Measurements from ENCODE around the gene SLC9A3.

Gene SLC9A3

DNA sequence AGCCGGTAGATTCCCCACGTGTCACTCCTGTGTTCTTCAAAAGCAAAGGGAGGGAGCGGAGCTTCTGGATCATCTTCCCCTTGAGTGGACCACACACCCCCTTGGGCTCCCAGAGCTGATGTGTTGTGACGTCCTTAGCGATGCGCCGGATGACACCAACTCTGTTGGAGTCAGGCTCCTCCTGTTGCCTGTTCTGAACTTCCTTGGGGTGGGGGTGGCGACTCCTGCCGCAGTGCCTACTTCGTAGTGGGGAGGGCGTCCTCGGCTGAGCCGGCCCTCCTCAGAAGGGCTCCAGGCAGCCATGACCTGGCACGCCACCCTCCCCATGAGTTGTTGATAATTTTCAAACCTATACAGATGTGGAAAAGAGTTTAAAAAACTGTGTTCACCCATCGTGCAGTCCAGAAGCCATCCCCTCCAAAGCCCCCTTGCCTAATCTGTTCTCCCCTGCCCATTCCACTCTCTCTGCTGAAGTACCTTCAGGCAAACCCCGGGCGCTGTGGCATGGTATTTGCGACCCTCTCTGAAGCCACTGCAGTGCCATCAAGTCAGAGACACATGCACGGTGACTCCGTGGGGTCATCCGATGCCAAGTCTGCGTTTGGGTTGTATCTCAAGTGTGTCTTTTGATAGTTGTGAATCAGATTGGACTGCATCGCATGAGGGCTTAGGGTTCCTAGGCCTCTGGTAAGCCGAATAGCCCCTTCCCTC lies 64.5 kb downstream of the SLC9A3 start:
- Histone ChIP-seq H3K9me3 (ENCODE audit: insufficient read depth, low read length, severe bottlenecking) (no peaks in the 10 kb centered on the region), H3K4me3 (ENCODE audit: low read depth in 1 of 2, low read length in 2 of 2) (no peak overlapping the region), H3K4me2 (ENCODE audit: insufficient read depth, low read length) (no peak overlapping the region), H3K27ac (ENCODE audit: low read length) (no peak overlapping the region), H3K79me2 (ENCODE audit: insufficient read depth, low read length) (peaks cover 31% of the 10 kb centered on the region), H4K20me1 (ENCODE audit: insufficient read depth, low read length) (peaks cover 20% of the 10 kb centered on the region; the same call in 1 of the 2 replicates), H2AFZ (ENCODE audit: low read depth, low read length) (no peak overlapping the region), H3K36me3 (ENCODE audit: insufficient read depth, low read length) (peaks cover 91% of the 10 kb centered on the region), H3K4me1 (ENCODE audit: insufficient read depth, low read length) (no peaks in the 10 kb centered on the region), H3K27me3 (ENCODE audit: insufficient read depth, low read length, poor library complexity) (no peaks in the 10 kb centered on the region), H3K9ac (ENCODE audit: low read depth, low read length) (no peak overlapping the region)
- TF ChIP-seq, protein P1, sequence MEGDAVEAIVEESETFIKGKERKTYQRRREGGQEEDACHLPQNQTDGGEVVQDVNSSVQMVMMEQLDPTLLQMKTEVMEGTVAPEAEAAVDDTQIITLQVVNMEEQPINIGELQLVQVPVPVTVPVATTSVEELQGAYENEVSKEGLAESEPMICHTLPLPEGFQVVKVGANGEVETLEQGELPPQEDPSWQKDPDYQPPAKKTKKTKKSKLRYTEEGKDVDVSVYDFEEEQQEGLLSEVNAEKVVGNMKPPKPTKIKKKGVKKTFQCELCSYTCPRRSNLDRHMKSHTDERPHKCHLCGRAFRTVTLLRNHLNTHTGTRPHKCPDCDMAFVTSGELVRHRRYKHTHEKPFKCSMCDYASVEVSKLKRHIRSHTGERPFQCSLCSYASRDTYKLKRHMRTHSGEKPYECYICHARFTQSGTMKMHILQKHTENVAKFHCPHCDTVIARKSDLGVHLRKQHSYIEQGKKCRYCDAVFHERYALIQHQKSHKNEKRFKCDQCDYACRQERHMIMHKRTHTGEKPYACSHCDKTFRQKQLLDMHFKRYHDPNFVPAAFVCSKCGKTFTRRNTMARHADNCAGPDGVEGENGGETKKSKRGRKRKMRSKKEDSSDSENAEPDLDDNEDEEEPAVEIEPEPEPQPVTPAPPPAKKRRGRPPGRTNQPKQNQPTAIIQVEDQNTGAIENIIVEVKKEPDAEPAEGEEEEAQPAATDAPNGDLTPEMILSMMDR (IDR thresholded peaks at IDR 0.05; ENCODE audit: borderline replicate concordance, extremely low read depth, low read length, poor library complexity, severe bottlenecking): no peak
- TF ChIP-seq EZH2 (IDR thresholded peaks at IDR 0.05; ENCODE audit: borderline replicate concordance, low read depth, low read length, severe bottlenecking): no peak
- ATAC-seq (ENCODE audit: insufficient read depth, low read depth): no peak
- DNase-seq: no peak

- H3K9ac ChIP-seq (ENCODE audit: low read depth, low read length): no peak overlapping the region
- peaks cover 25% of the 10 kb centered on the region for H4K20me1 ChIP-seq (ENCODE audit: insufficient read depth, low read length)
- H3K9me3 ChIP-seq (ENCODE audit: insufficient read depth, low read length, severe bottlenecking): no peaks in the 10 kb centered on the region
- peaks cover 36% of the 10 kb centered on the region for H3K79me2 ChIP-seq (ENCODE audit: insufficient read depth, low read length)
- no peaks in the 10 kb centered on the region for H3K4me1 ChIP-seq (ENCODE audit: insufficient read depth, low read length)
- no peak overlapping the region for H3K27ac ChIP-seq (ENCODE audit: low read length)
- no peak for DNase-seq
- no peak overlapping the region for H2AFZ ChIP-seq (ENCODE audit: low read depth, low read length)
- no peak for ATAC-seq (ENCODE audit: insufficient read depth, low read depth)
- TF ChIP-seq, protein P1 (IDR thresholded peaks at IDR 0.05; ENCODE audit: borderline replicate concordance, extremely low read depth, low read length, poor library complexity, severe bottlenecking): no peak
- no peak for TF ChIP-seq EZH2 (IDR thresholded peaks at IDR 0.05; ENCODE audit: borderline replicate concordance, low read depth, low read length, severe bottlenecking)
- H3K4me2 ChIP-seq (ENCODE audit: insufficient read depth, low read length): no peak overlapping the region
- no peak overlapping the region for H3K4me3 ChIP-seq (ENCODE audit: low read depth in 1 of 2, low read length in 2 of 2)
- H3K27me3 ChIP-seq (ENCODE audit: insufficient read depth, low read length, poor library complexity): no peaks in the 10 kb centered on the region
- peaks cover 90% of the 10 kb centered on the region for H3K36me3 ChIP-seq (ENCODE audit: insufficient read depth, low read length)
Observed at GRCh38 chr5:458547-459353, 65.5 kb downstream of the SLC9A3 start.

GRCh38 chr5:457195-457961 lies 66.9 kb downstream of the SLC9A3 start:
- H3K4me2 ChIP-seq (ENCODE audit: insufficient read depth, low read length): no peak overlapping the region

More at GRCh38 chr5:457195-457961, 66.9 kb downstream of the SLC9A3 start:
- no peak for DNase-seq
- Histone ChIP-seq H3K9me3 (ENCODE audit: insufficient read depth, low read length, severe bottlenecking) (no peaks in the 10 kb centered on the region), H3K27me3 (ENCODE audit: insufficient read depth, low read length, poor library complexity) (no peaks in the 10 kb centered on the region), H3K9ac (ENCODE audit: low read depth, low read length) (no peak overlapping the region), H3K79me2 (ENCODE audit: insufficient read depth, low read length) (peaks cover 43% of the 10 kb centered on the region), H3K4me3 (ENCODE audit: low read depth in 1 of 2, low read length in 2 of 2) (no peak overlapping the region), H3K4me1 (ENCODE audit: insufficient read depth, low read length) (no peaks in the 10 kb centered on the region), H4K20me1 (ENCODE audit: insufficient read depth, low read length) (peaks cover 25% of the 10 kb centered on the region), H3K27ac (ENCODE audit: low read length) (no peak overlapping the region), H2AFZ (ENCODE audit: low read depth, low read length) (no peak overlapping the region), H3K36me3 (ENCODE audit: insufficient read depth, low read length) (peaks cover 93% of the 10 kb centered on the region)
- ATAC-seq (ENCODE audit: insufficient read depth, low read depth): no peak
- TF ChIP-seq, protein P1 (IDR thresholded peaks at IDR 0.05; ENCODE audit: borderline replicate concordance, extremely low read depth, low read length, poor library complexity, severe bottlenecking): no peak
- TF ChIP-seq EZH2 (IDR thresholded peaks at IDR 0.05; ENCODE audit: borderline replicate concordance, low read depth, low read length, severe bottlenecking): no peak

Data from DND-41 (cell line).